ENCODE data around the gene CDK5.

CDK5 gene

GRCh38 chr7:151091431-151091830 is 33.7 kb upstream of the CDK5 start:
- Histone ChIP-seq H3K9ac (ENCODE audit: low read length) (no peak overlapping the region), H3K9me3 (ENCODE audit: low read length) (no peaks in the 10 kb centered on the region), H3K27ac (ENCODE audit: low read depth, low read length, poor library complexity, severe bottlenecking) (no peak overlapping the region), H3K79me2 (ENCODE audit: insufficient read depth, low read length) (no peaks in the 10 kb centered on the region), H3K4me1 (ENCODE audit: insufficient read depth, low read length, severe bottlenecking) (peaks cover 16% of the 10 kb centered on the region), H3K4me3 (ENCODE audit: low read depth, low read length, poor library complexity, severe bottlenecking) (no peak overlapping the region), H2AFZ (ENCODE audit: low read length) (no peak overlapping the region), H4K20me1 (ENCODE audit: insufficient read depth, low read length) (no peaks in the 10 kb centered on the region), H3K9me2 (ENCODE audit: low read depth, low read length) (no peaks in the 10 kb centered on the region), H3K4me2 (ENCODE audit: low read length) (no peak overlapping the region), H3K27me3 (ENCODE audit: insufficient read depth, low read length) (peaks cover 11% of the 10 kb centered on the region), H3K36me3 (ENCODE audit: insufficient read depth, low read length) (no peaks in the 10 kb centered on the region), H3F3A (ENCODE audit: insufficient read depth, low read length) (no peaks in the 10 kb centered on the region; the same call in 1 of the 2 replicates)
- TF ChIP-seq EZH2 (IDR thresholded peaks at IDR 0.05; ENCODE audit: borderline replicate concordance, low read length) (no peak), CTCF (IDR thresholded peaks at IDR 0.05; ENCODE audit: low read length) (peak; percentile 88)

- Histone ChIP-seq H3K79me2 (ENCODE audit: insufficient read depth, low read length) (no peaks in the 10 kb centered on the region), H3K36me3 (ENCODE audit: insufficient read depth, low read length) (no peaks in the 10 kb centered on the region), H4K20me1 (ENCODE audit: insufficient read depth, low read length) (no peaks in the 10 kb centered on the region), H3K4me3 (ENCODE audit: low read depth, low read length, poor library complexity, severe bottlenecking) (no peak overlapping the region), H3K27ac (ENCODE audit: low read depth, low read length, poor library complexity, severe bottlenecking) (no peak overlapping the region), H3K4me1 (ENCODE audit: insufficient read depth, low read length, severe bottlenecking) (peaks cover 12% of the 10 kb centered on the region), H3F3A (ENCODE audit: insufficient read depth, low read length) (no peaks in the 10 kb centered on the region; the same call in 1 of the 2 replicates), H2AFZ (ENCODE audit: low read length) (no peak overlapping the region), H3K4me2 (ENCODE audit: low read length) (no peak overlapping the region), H3K9me3 (ENCODE audit: low read length) (no peaks in the 10 kb centered on the region), H3K9me2 (ENCODE audit: low read depth, low read length) (no peaks in the 10 kb centered on the region), H3K27me3 (ENCODE audit: insufficient read depth, low read length) (peaks cover 11% of the 10 kb centered on the region), H3K9ac (ENCODE audit: low read length) (no peak overlapping the region)
- TF ChIP-seq EZH2 (IDR thresholded peaks at IDR 0.05; ENCODE audit: borderline replicate concordance, low read length) (no peak), CTCF (IDR thresholded peaks at IDR 0.05; ENCODE audit: low read length) (no peak)
Measured at GRCh38 chr7:151091003-151091402, 33.3 kb upstream of the CDK5 start.

- Histone ChIP-seq H3F3A (ENCODE audit: insufficient read depth, low read length) (no peaks in the 10 kb centered on the region; the same call in 1 of the 2 replicates), H3K9me3 (ENCODE audit: low read length) (no peaks in the 10 kb centered on the region), H3K4me2 (ENCODE audit: low read length) (no peak overlapping the region), H3K9me2 (ENCODE audit: low read depth, low read length) (no peaks in the 10 kb centered on the region), H3K27me3 (ENCODE audit: insufficient read depth, low read length) (peaks cover 16% of the 10 kb centered on the region), H4K20me1 (ENCODE audit: insufficient read depth, low read length) (no peaks in the 10 kb centered on the region), H3K36me3 (ENCODE audit: insufficient read depth, low read length) (no peaks in the 10 kb centered on the region), H3K4me3 (ENCODE audit: low read depth, low read length, poor library complexity, severe bottlenecking) (no peak overlapping the region), H3K9ac (ENCODE audit: low read length) (no peak overlapping the region), H3K79me2 (ENCODE audit: insufficient read depth, low read length) (no peaks in the 10 kb centered on the region), H3K27ac (ENCODE audit: low read depth, low read length, poor library complexity, severe bottlenecking) (no peak overlapping the region), H2AFZ (ENCODE audit: low read length) (no peak overlapping the region), H3K4me1 (ENCODE audit: insufficient read depth, low read length, severe bottlenecking) (peaks cover 18% of the 10 kb centered on the region)
- TF ChIP-seq EZH2 (IDR thresholded peaks at IDR 0.05; ENCODE audit: borderline replicate concordance, low read length), result no peak
- no peak for TF ChIP-seq CTCF (IDR thresholded peaks at IDR 0.05; ENCODE audit: low read length)
Measured at GRCh38 chr7:151089893-151090730, 32.4 kb upstream of the CDK5 start.
